Thoracic aorta (tissue), 2 donors: ENCODE data around the gene IGF1R. TPM values are rescaled to one million over a fixed set of nuclear protein-coding genes. Genes with fewer than 3 reads are reported as not detected.
A peak's percentile ranks its signal among the peaks of the same experiment; 100 is the strongest.

Experiments
- ATAC-seq: fragments of 150-250 bp; one replicate; pipeline ENCODE4 v1.8.0; 2017; ENCODE audit warnings: low read depth; ENCODE audit not compliant: insufficient number of reproducible peaks, low FRiP score
- DNase-seq: peaks from one replicate; pipeline ENCODE4 v3.0.0-alpha.2; 2020; ENCODE audit warnings: low spot score
- H3K27ac ChIP-seq, 2 donors: fragments of 200-600 bp; sonication (generic); 1 replicate in 1 of 2; 2 replicates in 1 of 2; pipeline ENCODE4 v1.5.1; 2016; ENCODE audit warnings: mild to moderate bottlenecking in 2 of 2, moderate library complexity in 2 of 2
- H3K27me3 ChIP-seq: fragments of 200-600 bp; sonication (generic); replicated peaks from 2 replicates; pipeline ENCODE4 v1.6.0; 2016; ENCODE audit warnings: mild to moderate bottlenecking; ENCODE audit not compliant: insufficient read depth
- H3K36me3 ChIP-seq: fragments of 200-600 bp; sonication (generic); one replicate; pipeline ENCODE4 v1.5.1; 2016
- H3K4me1 ChIP-seq, 2 donors: fragments of 200-600 bp; sonication (generic); 1 replicate in 1 of 2; 2 replicates in 1 of 2; pipeline versions ENCODE4 v1.5.1 to v1.6.0; 2016; ENCODE audit warnings: low read depth in 2 of 2, mild to moderate bottlenecking in 1 of 2; ENCODE audit not compliant: control insufficient read depth in 1 of 2
- H3K4me3 ChIP-seq: fragments of 200-600 bp; sonication (generic); 2 replicates; pipeline ENCODE4 v1.5.1; 2016; ENCODE audit warnings: mild to moderate bottlenecking
- H3K9me3 ChIP-seq: fragments of 200-600 bp; sonication (generic); 2 replicates; pipeline ENCODE4 v1.5.1; 2016
- CTCF ChIP-seq: fragments of 200-600 bp; sonication (generic); IDR thresholded peaks from one replicate; pipeline ENCODE4 v1.5.1; 2019; ENCODE audit warnings: antibody characterized with exemption
- total RNA-seq, 2 donors: library from RNA; depleted of rRNA; stranded (reverse); fragments of >200 nt; gene quantifications; one replicate each; pipeline versions ENCODE4 v1.1.0 to v1.2.3, GENCODE V29; 2016

Gene IGF1R
- total RNA-seq, 2 donors from 2014 or later = 127 to 159 TPM

GRCh38 chr15:98858610-98859023 is 210.3 kb downstream of the IGF1R start:
- no peak for DNase-seq
- Histone ChIP-seq H3K4me3 (peak overlapping the region; percentile 44), H3K36me3 (no peaks in the 10 kb centered on the region), H3K27ac (peak overlapping the region; percentile 85 to 92), H3K4me1 (peaks cover 59 to 97% of the 10 kb centered on the region in 2 donors), H3K9me3 (no peaks in the 10 kb centered on the region), H3K27me3 (no peaks in the 10 kb centered on the region)
- no peak for TF ChIP-seq CTCF
- no peak for ATAC-seq

- ATAC-seq (no peak), DNase-seq (no peak)
- Histone ChIP-seq H3K27me3 (no peaks in the 10 kb centered on the region), H3K36me3 (no peaks in the 10 kb centered on the region), H3K27ac (peak overlapping the region; percentile 85 to 92), H3K4me1 (peaks cover 57 to 96% of the 10 kb centered on the region in 2 donors), H3K9me3 (no peaks in the 10 kb centered on the region), H3K4me3 (peak overlapping the region; percentile 44)
- no peak for TF ChIP-seq CTCF
These were observed 210.8 kb downstream of the IGF1R start for GRCh38 chr15:98859149-98859548.

GRCh38 chr15:98860281-98861041 is 212.1 kb downstream of the IGF1R start:
- no peaks in the 10 kb centered on the region for H3K27me3 ChIP-seq
- no peaks in the 10 kb centered on the region for H3K9me3 ChIP-seq
- H3K4me1 ChIP-seq = peaks cover 54 to 95% of the 10 kb centered on the region in 2 donors
- H3K4me3 ChIP-seq = peak overlapping the region; percentile 15
- DNase-seq = no peak
- peak overlapping the region; percentile 85 to 92 for H3K27ac ChIP-seq
- ATAC-seq = no peak
- no peak for TF ChIP-seq CTCF
- no peaks in the 10 kb centered on the region for H3K36me3 ChIP-seq

GRCh38 chr15:98861188-98861587 is 212.8 kb downstream of the IGF1R start:
- H3K36me3 ChIP-seq = no peaks in the 10 kb centered on the region
- H3K4me3 ChIP-seq = no peak overlapping the region
- peak overlapping the region; percentile 85 to 92 for H3K27ac ChIP-seq
- no peak for DNase-seq
- peaks cover 46 to 88% of the 10 kb centered on the region in 2 donors for H3K4me1 ChIP-seq
- ATAC-seq = no peak
- TF ChIP-seq CTCF = no peak
- H3K9me3 ChIP-seq = no peaks in the 10 kb centered on the region
- H3K27me3 ChIP-seq = no peaks in the 10 kb centered on the region

- ATAC-seq (no peak), DNase-seq (no peak)
- H3K4me3 ChIP-seq = no peak overlapping the region
- no peaks in the 10 kb centered on the region for H3K36me3 ChIP-seq
- no peaks in the 10 kb centered on the region for H3K9me3 ChIP-seq
- H3K27me3 ChIP-seq = no peaks in the 10 kb centered on the region
- peak overlapping the region; percentile 52 to 80 for H3K27ac ChIP-seq
- TF ChIP-seq CTCF = no peak
- H3K4me1 ChIP-seq = peaks cover 30 to 86% of the 10 kb centered on the region in 2 donors
These were observed 215.6 kb downstream of the IGF1R start for GRCh38 chr15:98863983-98864382.
